ENCODE results near the gene DPP6.

GRCh38 chr7:154864523-154864891 lies 812.3 kb downstream of the DPP6 start:
- TF ChIP-seq ARNT (IDR thresholded peaks at IDR 0.05) (no peak), TARDBP (IDR thresholded peaks at IDR 0.05) (no peak), SUZ12 (IDR thresholded peaks at IDR 0.05) (no peak), FOXM1 (IDR thresholded peaks at IDR 0.05; ENCODE audit: borderline replicate concordance) (no peak), BHLHE40 (IDR thresholded peaks at IDR 0.05; ENCODE audit: borderline replicate concordance) (no peak), ZNF384 (IDR thresholded peaks at IDR 0.05) (no peak)

Data from HEK293T (cell line).